HepG2 (cell line): ENCODE measurements around the gene SRD5A1. TPM values are rescaled to one million over a fixed set of nuclear protein-coding genes. Genes with fewer than 3 reads are reported as not detected.

Experiments used
- CBX2 ChIP-seq, 2 experiments: fragments of 200-600 bp in 1 of 2; sonication (generic); formaldehyde crosslinking in 1 of 2; IDR thresholded peaks; 2 replicates each; pipeline versions ENCODE4 v1.7.0 to v1.8.1; 2018 to 2022; ENCODE audit warnings: low read depth in 2 of 2, low read length in 1 of 2, mild to moderate bottlenecking in 1 of 2, missing genetic modification reagents in 1 of 2
- FOXO1 ChIP-seq: sonication (generic); formaldehyde crosslinking; IDR thresholded peaks from 2 replicates; pipeline ENCODE4 v1.4.0; 2020; ENCODE audit warnings: missing genetic modification reagents
- NFRKB ChIP-seq: fragments of 450-650 bp; IDR thresholded peaks from 2 replicates; pipeline ENCODE4 v1.6.1; 2017
- NR2F1 ChIP-seq, 2 experiments: fragments of 450-650 bp in 1 of 2; formaldehyde crosslinking in 1 of 2; IDR thresholded peaks; 2 replicates each; pipeline versions ENCODE4 v1.5.0 to v1.6.1; 2016 to 2020; ENCODE audit warnings: mild to moderate bottlenecking in 1 of 2, missing compliant biosample characterization in 1 of 2, missing genetic modification reagents in 1 of 2, moderate library complexity in 1 of 2
- PAX8 ChIP-seq: sonication (generic); formaldehyde crosslinking; IDR thresholded peaks from 2 replicates; pipeline ENCODE4 v1.8.0; 2022; ENCODE audit warnings: mild to moderate bottlenecking, missing genetic modification reagents, borderline replicate concordance
- SOX13 ChIP-seq, 3 experiments: fragments of 450-650 bp in 1 of 3; sonication (generic) in 1 of 3; formaldehyde crosslinking in 1 of 3; IDR thresholded peaks in 2 of 3; conservative IDR thresholded peaks in 1 of 3; 2 replicates each; pipeline versions ENCODE4 v1.5.0 to v1.6.1; 2016 to 2020; ENCODE audit warnings: antibody characterized with exemption in 1 of 3, mild to moderate bottlenecking in 1 of 3, missing compliant biosample characterization in 1 of 3, missing genetic modification reagents in 1 of 3, moderate library complexity in 1 of 3
- ZC3H4 ChIP-seq: sonication (generic); formaldehyde crosslinking; IDR thresholded peaks from 2 replicates; pipeline ENCODE4 v1.4.0; 2020; ENCODE audit warnings: missing genetic modification reagents, borderline replicate concordance
- ZNF142 ChIP-seq: sonication (generic); formaldehyde crosslinking; IDR thresholded peaks from 2 replicates; pipeline ENCODE4 v1.4.0; 2020; ENCODE audit warnings: missing genetic modification reagents
- ZNF251 ChIP-seq: sonication (generic); formaldehyde crosslinking; IDR thresholded peaks from 2 replicates; pipeline ENCODE4 v1.9.0; 2021; ENCODE audit warnings: mild to moderate bottlenecking, missing genetic modification reagents
- ZNF432 ChIP-seq: sonication (generic); formaldehyde crosslinking; IDR thresholded peaks from 2 replicates; pipeline ENCODE4 v1.5.0; 2020; ENCODE audit warnings: missing genetic modification reagents, mild to moderate bottlenecking, borderline replicate concordance
- ZNF510 ChIP-seq: sonication (generic); formaldehyde crosslinking; IDR thresholded peaks from 2 replicates; pipeline ENCODE4 v1.4.0; 2020; ENCODE audit warnings: low read depth, mild to moderate bottlenecking, missing genetic modification reagents
- ZNF552 ChIP-seq: sonication (generic); formaldehyde crosslinking; IDR thresholded peaks from 2 replicates; pipeline ENCODE4 v1.9.0; 2022; ENCODE audit warnings: missing genetic modification reagents, mild to moderate bottlenecking, borderline replicate concordance
- ZNF691 ChIP-seq: sonication (generic); formaldehyde crosslinking; IDR thresholded peaks from 2 replicates; pipeline ENCODE4 v1.4.0; 2020; ENCODE audit warnings: missing genetic modification reagents, low read depth, mild to moderate bottlenecking, borderline replicate concordance
- ZNF766 ChIP-seq: sonication (generic); formaldehyde crosslinking; IDR thresholded peaks from 2 replicates; pipeline ENCODE4 v1.5.0; 2020; ENCODE audit warnings: missing genetic modification reagents, borderline replicate concordance
- ZNF839 ChIP-seq: sonication (generic); formaldehyde crosslinking; IDR thresholded peaks from 2 replicates; pipeline ENCODE4 v1.4.0; 2020; ENCODE audit warnings: missing genetic modification reagents, mild to moderate bottlenecking, borderline replicate concordance
- polyA plus RNA-seq, 8 experiments: library from polyadenylated mRNA; depleted of rRNA in 3 of 8; stranded (reverse) in 7 of 8; unstranded in 1 of 8; fragments of >200 nt; fragmentation: Illumina TruSeq in 4 of 8; extraction: Trizol in 4 of 8; gene quantifications; 2 replicates each; pipeline versions ENCODE4 v1.2.1 to v1.2.3, GENCODE V29; 2011 to 2016; ENCODE audit warnings: low read depth in 4 of 8, missing spikeins in 1 of 8, mixed read lengths in 1 of 8; ENCODE audit not compliant: insufficient read depth in 1 of 8
- total RNA-seq, 5 experiments: library from RNA; depleted of rRNA; stranded (reverse); fragments of >200 nt; fragmentation: Illumina TruSeq; extraction: Trizol; gene quantifications; 2 replicates each; pipeline ENCODE4 v1.2.3, GENCODE V29; 2016; ENCODE audit warnings: low read depth in 1 of 5
- TF ChIP-seq, protein P1 (sequence below): sonication (generic); formaldehyde crosslinking; IDR thresholded peaks from 2 replicates; pipeline ENCODE4 v1.8.1; 2023; ENCODE audit warnings: mild to moderate bottlenecking, inconsistent platforms, moderate library complexity, missing genetic modification reagents, borderline replicate concordance
- TF ChIP-seq, protein P2 (sequence below): sonication (generic); formaldehyde crosslinking; IDR thresholded peaks from 2 replicates; pipeline ENCODE4 v1.5.0; 2020; ENCODE audit warnings: missing genetic modification reagents

The SRD5A1 gene
- total and polyA plus RNA-seq, 2 of the 13 experiments (the other 11 are each of a cell fraction or from before 2014, with no cell fraction given) = 6.1 to 9.9 TPM

- TF ChIP-seq ZNF142 (CRISPR knock-in tag) = no peak
- TF ChIP-seq ZNF432 = no peak
- no peak for TF ChIP-seq CBX2 (IDR thresholded peaks at IDR 0.05; ENCODE audit: low read depth, low read length)
- TF ChIP-seq CBX2 (CRISPR knock-in tag; IDR thresholded peaks at IDR 0.05; ENCODE audit: low read depth) = no peak
- no peak for TF ChIP-seq ZNF691 (CRISPR knock-in tag)
- TF ChIP-seq, protein P1, sequence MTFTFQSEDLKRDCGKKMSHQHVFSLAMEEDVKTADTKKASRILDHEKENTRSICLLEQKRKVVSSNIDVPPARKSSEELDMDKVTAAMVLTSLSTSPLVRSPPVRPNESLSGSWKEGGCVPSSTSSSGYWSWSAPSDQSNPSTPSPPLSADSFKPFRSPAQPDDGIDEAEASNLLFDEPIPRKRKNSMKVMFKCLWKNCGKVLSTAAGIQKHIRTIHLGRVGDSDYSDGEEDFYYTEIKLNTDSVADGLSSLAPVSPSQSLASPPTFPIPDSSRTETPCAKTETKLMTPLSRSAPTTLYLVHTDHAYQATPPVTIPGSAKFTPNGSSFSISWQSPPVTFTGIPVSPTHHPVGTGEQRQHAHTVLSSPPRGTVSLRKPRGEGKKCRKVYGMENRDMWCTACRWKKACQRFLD (CRISPR knock-in tag) = no peak; the same call in 1 of the 2 replicates
- TF ChIP-seq FOXO1 (CRISPR knock-in tag) = no peak
- TF ChIP-seq, protein P2, sequence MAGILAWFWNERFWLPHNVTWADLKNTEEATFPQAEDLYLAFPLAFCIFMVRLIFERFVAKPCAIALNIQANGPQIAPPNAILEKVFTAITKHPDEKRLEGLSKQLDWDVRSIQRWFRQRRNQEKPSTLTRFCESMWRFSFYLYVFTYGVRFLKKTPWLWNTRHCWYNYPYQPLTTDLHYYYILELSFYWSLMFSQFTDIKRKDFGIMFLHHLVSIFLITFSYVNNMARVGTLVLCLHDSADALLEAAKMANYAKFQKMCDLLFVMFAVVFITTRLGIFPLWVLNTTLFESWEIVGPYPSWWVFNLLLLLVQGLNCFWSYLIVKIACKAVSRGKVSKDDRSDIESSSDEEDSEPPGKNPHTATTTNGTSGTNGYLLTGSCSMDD (CRISPR knock-in tag) = no peak
- TF ChIP-seq ZNF510 (CRISPR knock-in tag) = no peak
- TF ChIP-seq ZNF766 (CRISPR knock-in tag) = no peak; the same call in 1 of the 2 replicates
- no peak for TF ChIP-seq NFRKB
- no peak for TF ChIP-seq ZNF839 (CRISPR knock-in tag)
- TF ChIP-seq ZNF552 (CRISPR knock-in tag) = no peak
- TF ChIP-seq ZC3H4 = no peak
- TF ChIP-seq PAX8 = no peak
- TF ChIP-seq NR2F1 (CRISPR knock-in tag; IDR thresholded peaks at IDR 0.05) = no peak
- TF ChIP-seq SOX13 (IDR thresholded peaks at IDR 0.05) = no peak
- no peak for TF ChIP-seq SOX13 (CRISPR knock-in tag; conservative IDR thresholded peaks at IDR 0.05 in 1 of 2, IDR thresholded peaks at IDR 0.05 in 1 of 2)
- TF ChIP-seq ZNF251 (CRISPR knock-in tag) = no peak
Observed at GRCh38 chr5:6632888-6633468, at the start of gene SRD5A1, which contains the start of gene NSUN2 (continued).
